NCI-H146 treated with DMSO at 0.1 percent for 48 hours (cell line): ENCODE results near the gene SLC26A11.
"Not testable (repeated sequence)": the region's sequence is repeated elsewhere in the genome, so short reads cannot be mapped to it uniquely, and the experiment has no call there.

Source experiments
- DNase-seq: peaks from one replicate; lab custom pipeline; 2025; ENCODE audit not compliant: unreplicated experiment; lab: John Stamatoyannopoulos, UW

The SLC26A11 gene

GRCh38 chr17:80237386-80237785 is 17.2 kb downstream of the SLC26A11 start:
- DNase-seq: no peak

- DNase-seq: no peak
These were observed 22.3 kb downstream of the SLC26A11 start for GRCh38 chr17:80242505-80242904.

- DNase-seq: no peak
These were observed 23.6 kb downstream of the SLC26A11 start for GRCh38 chr17:80243526-80244433.

DNA sequence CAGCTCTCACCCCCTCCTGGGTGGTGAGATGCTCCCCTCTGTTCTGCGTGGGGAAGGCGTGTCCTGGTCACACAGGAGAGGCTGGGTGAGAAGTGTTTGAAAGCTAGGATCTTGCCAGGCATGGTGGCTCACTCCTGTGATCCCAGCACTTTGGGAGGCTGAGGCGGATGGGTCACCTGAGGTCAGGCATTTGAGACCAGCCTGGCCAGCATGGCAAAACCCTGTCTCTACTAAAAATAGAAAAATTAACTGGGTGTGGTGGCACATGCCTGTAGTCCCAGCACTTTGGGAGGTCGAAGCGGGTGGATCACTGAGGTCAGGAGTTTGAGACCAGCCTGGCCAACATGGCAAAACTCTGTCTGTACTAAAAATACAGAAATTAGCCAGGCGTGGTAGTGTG is 24.2 kb downstream of the SLC26A11 start:
- not testable (repeated sequence) for DNase-seq

DNA sequence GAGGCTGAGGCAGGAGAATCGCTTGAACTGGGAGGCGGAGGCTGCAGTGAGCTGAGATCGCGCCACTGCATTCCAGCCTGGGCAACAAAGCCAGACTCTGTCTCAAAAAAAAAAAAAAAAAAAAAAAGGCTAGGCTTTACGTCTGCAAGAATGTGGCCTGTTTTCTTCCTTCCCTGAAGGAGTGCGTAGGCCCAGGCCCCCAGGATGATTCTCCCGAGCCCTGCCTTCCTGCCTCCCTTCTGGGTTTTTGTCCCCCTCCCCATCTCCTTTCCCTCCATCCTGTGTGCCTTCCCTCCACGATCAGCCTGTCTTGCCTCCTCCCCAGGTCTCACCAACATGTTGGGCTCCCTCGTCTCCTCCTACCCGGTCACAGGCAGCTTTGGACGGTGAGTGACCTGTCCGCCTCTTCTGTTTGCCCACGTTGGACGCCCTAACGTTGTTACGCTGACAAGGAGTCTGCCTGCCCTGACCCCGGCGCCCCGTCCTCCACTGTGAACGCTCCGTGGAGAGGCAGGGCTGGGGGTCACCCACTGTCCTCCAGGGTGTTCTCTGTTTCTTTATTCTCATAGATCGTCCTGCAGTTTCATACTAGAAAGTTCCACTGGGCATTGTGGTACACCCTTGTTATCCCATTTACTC is 24.8 kb downstream of the SLC26A11 start:
- DNase-seq: no peak

DNA sequence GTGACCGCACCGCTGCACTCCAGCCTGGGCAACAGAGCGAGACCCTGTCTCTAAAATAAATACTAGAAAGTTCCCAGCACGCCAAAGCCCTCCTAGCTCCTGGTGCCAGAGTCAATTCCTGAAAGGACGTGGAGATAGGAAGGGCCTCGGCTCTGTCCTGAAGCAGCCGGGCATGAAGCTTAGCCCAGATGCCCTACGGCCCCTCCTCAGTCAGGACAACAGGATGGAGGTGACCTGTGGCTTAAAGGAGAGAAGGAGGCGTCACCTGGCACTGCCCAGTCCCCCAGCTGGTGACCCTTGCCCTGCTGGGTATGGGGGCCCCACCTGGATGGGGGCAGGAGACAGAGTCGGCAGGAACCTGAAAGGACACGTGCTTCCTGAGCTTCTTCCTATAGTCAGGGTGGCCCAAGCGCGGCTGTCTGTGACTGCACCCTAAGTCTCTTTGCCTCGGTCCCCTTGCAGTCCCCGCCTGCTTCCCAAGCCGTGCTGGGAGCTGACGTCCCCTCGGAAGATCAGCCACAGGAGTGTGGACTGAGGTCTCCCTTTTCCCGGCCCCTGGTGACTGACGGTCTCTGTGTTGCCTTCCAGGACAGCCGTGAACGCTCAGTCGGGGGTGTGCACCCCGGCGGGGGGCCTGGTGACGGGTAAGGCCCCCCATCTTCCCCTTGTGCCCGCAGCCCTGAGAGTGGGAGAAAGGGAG is 25.5 kb downstream of the SLC26A11 start:
- no peak for DNase-seq

- DNase-seq: no peak
These were observed 26.0 kb downstream of the SLC26A11 start for GRCh38 chr17:80246266-80246681.

DNA sequence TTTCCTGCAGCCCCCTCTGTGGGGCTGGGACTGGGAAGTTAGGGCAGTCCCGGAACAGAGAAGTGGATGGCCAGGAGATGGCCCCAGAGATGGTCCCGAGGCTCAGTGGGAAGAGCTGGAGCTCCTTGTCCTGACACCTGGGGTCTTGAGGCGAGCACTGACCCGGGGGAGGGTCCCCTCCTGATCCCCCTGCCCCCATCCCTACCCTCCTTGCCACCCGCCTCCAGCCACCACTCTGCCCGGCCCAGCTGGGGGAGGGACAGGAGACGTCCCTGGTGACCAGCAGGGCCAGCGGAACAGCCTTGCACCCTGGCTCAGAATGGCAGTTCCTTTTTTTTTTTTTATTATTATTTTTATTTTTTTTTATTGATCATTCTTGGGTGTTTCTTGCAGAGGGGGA is 26.5 kb downstream of the SLC26A11 start:
- DNase-seq: no peak

GRCh38 chr17:80247561-80247960 is 27.3 kb downstream of the SLC26A11 start:
- no peak for DNase-seq

DNA sequence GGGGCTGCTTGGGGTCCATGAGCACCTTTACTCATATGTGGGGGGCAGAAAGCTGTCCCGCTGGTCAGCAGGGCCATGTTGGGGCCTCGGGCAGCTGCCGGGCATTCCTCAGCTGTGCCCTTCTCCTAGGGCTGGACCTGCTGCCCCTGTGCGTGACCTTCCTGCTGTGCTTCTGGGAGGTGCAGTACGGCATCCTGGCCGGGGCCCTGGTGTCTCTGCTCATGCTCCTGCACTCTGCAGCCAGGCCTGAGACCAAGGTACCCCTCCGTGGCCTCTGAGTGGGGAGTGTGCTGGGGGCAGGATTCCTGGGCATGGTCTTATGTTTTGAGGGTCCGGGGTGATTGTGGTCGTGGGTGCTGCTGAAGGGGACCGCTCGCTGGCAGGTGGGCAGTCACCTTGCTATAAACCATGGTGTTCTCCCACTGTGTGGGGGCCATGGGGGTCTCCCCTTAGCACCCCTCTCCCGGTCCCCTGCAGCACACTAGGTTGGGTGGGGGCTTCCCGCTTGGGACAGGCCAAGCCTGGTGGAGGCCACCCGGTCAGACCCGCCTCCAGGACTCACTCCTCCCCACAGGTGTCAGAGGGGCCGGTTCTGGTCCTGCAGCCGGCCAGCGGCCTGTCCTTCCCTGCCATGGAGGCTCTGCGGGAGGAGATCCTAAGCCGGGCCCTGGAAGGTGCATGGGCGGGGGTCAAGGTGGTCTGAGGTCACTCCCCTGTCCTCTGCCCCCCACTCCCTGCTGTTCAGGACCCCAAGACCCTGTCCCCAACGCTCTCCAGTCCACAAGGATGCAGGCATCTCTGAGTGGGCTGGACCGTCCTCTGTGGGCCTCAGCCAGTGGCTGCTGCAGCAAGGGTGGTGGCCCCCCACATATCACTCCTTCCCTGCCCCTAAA is 28.0 kb downstream of the SLC26A11 start:
- no peak for DNase-seq

- DNase-seq: no peak
These were observed 28.9 kb downstream of the SLC26A11 start for GRCh38 chr17:80248894-80249710.

DNA sequence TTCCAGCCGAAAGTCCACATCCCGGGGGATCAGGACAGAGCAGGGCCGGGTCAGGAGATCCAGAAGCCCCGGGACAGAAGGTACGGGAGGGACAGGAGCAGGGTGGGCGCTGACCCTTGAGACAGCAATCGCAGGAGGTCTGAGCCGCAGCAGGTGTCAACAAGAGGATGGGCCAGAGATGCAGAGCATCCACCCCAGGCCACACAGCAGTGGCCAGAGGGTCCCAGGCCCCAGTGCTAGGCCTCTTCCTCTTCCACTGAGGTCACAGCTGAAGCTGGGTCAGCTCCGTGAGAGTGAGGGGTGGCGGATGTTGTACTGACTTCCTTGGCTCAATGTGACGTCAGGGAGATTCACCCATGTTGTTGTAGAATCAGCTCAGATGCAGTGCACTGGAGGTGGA is 31.7 kb downstream of the SLC26A11 start:
- no peak for DNase-seq

GRCh38 chr17:80252871-80253270 is 32.6 kb downstream of the SLC26A11 start:
- DNase-seq: no peak

DNA sequence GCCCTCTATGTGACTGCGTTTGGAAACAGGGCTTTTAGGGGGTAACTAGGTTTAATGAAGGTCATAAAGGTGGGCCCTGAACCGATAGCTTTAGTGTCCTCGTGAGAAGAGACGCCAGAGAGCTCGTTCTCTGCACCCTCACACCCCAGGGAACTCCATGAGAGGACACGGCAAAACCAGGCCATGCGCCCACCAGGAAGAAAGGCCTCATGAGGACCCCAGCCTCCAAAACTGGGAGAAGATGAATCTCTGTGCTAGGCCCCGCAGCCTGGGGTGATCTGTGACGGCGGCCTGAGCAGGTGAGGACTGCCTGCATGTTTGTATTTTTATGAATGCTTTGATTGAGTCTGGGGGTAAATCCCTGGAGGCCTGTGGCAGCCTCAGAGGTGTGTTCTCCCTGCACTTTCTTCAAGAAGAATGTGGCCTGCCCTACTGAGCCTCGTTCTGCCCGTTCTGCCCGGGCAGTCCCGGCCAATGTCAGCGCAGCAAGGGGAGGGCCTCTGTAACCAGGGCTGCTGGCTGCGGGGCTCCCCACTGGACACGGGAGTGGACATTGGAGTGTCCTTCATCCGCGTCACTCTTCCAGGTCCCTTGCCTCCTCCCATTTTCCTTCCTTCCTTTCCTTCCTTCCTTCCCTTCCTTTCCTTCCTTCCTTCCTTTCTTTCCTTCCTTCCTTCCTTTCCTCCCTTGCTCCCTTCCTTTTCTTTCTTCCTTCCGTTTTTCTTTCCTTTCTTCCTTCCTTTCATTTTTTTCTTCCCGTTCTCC is 33.6 kb downstream of the SLC26A11 start:
- no peak for DNase-seq

DNA sequence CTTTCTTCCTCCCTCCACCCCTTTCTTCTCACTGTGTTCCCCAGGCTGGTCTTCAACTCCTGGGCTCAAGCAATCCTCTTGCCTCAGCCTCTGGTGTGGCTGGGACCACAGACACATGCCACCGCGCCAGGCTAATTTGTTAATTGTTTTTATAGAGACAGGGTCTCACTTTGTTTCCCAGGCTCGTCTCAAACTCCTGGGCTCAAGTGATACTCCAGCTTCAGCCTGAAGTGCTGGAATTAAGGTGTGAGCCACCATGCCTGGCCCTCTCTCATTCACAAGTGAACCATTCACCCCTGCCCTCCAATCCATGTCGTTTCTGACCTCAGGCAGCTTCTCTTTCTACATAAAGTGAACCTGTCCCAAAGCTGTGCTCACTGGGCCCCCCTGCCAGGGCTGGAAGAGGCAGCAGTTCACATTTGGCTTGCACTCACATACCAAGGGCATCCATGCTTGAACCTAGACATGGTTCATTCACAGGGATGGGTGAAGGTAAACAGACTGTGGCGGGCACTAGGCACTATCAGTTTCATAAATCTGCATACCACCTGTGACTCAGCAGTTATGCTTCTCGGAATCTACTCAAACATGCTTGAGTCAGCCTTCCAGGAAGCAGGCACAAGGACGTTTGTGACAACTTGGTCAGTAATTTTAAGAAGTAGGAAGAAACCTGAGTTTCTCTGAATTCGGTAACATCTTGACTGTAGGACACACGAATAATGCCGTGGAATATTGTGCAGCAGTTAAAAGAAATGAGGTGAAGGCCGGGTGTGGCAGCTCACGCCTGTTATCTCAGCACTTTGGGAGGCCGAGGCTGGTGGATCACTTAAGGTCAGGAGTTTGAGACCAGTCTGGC is 34.4 kb downstream of the SLC26A11 start:
- DNase-seq: no peak

DNA sequence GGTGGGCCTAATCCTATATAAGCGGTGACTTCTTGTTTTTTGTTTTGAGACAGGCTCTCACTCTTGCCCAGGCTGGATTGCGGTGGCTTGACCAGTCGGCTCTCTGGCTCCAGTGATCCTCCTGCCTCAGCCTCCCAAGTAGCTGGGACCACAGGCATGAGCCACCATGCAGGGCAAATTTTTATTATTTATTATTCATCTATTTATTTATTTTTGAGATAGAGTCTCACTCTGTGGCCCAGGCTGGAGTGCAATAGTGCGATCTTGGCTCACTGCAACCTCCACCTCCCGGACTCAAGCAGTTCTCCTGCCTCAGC is 35.8 kb downstream of the SLC26A11 start:
- DNase-seq: no peak

GRCh38 chr17:80257716-80258213 is 37.5 kb downstream of the SLC26A11 start:
- no peak for DNase-seq

- DNase-seq: not testable (repeated sequence)
These were observed 38.1 kb downstream of the SLC26A11 start for GRCh38 chr17:80258296-80258695.
